NCI-H2107 (cell line): ENCODE measurements around the gene TYW3.

Experiments used
- DNase-seq: peaks from one replicate; lab custom pipeline; 2025; lab: John Stamatoyannopoulos, UW

The TYW3 gene, protein sequence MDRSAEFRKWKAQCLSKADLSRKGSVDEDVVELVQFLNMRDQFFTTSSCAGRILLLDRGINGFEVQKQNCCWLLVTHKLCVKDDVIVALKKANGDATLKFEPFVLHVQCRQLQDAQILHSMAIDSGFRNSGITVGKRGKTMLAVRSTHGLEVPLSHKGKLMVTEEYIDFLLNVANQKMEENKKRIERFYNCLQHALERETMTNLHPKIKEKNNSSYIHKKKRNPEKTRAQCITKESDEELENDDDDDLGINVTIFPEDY

DNA sequence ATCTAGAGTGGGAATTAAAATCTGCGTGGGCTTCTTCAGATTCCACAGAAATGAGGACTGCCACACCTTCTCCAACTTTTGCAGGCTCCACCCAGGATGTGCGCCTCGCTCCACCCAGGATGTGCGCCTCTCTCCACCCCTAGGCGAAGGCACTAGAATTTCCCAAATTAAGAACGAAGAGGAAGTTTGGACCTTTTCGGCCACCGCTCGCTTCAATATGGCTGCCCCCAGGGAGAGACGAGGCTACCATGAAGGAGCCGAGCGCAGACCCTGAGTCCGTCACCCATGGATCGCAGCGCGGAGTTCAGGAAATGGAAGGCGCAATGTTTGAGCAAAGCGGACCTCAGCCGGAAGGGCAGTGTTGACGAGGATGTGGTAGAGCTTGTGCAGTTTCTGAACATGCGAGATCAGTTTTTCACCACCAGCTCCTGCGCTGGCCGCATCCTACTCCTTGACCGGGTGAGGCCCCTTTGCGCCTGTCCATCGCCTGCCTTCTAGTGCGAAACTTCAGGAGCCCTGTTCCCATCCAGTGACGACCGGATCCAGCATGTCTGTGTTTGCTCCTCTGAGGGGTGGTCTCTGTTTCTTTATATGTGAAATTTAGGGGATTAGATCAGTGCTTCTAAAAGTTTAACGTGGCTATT, at the start of gene TYW3, which contains the start of gene CRYZ:
Gene TYW3, plus strand, starts transcription at position 193 of the 644 bp plus-strand sequence. Its CDS starts 93 bp downstream, at position 286.
Gene CRYZ, minus strand, starts transcription at position 91 of the 644 bp plus-strand sequence. CDS start 8,229 bp downstream, outside the sequence.
- peak; percentile 82 for DNase-seq

DNA sequence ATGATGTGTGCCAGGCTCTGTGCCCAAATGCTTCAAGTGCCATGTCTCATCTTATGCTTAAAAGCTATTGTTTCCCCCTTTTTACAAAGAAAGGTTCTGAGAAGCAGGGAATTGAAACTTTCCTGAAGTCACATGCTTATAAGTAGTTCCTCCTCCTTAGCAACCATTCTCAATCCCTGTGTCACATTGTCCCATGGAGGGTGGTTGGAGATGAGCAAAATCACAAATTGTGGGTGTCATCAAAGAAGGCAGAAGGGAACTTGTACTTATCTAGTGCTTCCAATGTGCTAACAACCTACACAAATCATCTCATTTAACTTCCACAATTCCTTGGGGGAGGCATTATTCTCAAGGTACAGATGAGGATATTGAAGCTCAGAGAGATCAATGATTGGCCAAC, 49.3 kb upstream of the TYW3 start:
- DNase-seq = no peak

DNA sequence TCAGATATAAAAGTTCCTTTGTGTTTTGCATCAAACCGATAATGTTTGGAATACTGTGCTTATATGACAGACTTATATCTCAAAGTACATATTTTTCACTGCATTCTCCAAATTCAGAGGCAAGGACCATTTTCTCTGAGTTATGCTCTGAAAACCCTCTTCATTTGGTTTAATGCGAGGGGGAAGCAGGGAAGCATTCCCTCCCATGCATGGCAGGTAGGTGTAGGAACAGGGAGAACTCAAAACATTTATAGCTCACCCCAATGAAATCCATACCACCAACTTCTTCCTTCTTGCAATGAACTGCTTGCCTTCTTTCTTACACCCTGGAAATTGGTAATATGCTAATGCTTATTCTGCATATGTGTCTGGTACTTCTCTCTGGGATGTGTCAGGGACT, 48.7 kb upstream of the TYW3 start:
- no peak for DNase-seq

DNA sequence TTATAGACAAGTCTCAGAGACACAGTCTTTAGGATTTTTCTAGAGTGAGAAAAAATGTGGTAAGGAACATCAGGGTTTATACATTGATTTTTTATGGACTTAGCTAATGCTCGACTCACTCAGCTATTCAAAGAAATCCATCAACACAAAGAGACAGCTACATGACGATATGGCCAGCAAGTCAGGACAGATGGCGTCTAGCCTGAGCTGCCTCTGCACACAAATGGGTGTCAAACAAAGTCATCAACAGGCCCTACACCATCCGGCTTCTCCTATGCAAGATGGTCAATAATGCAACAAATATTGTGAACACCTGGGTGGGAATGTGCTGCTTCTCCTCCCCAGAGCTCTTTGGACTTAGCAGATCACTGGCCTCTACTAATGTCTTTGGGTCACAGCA, 46.0 kb upstream of the TYW3 start:
- no peak for DNase-seq

DNA sequence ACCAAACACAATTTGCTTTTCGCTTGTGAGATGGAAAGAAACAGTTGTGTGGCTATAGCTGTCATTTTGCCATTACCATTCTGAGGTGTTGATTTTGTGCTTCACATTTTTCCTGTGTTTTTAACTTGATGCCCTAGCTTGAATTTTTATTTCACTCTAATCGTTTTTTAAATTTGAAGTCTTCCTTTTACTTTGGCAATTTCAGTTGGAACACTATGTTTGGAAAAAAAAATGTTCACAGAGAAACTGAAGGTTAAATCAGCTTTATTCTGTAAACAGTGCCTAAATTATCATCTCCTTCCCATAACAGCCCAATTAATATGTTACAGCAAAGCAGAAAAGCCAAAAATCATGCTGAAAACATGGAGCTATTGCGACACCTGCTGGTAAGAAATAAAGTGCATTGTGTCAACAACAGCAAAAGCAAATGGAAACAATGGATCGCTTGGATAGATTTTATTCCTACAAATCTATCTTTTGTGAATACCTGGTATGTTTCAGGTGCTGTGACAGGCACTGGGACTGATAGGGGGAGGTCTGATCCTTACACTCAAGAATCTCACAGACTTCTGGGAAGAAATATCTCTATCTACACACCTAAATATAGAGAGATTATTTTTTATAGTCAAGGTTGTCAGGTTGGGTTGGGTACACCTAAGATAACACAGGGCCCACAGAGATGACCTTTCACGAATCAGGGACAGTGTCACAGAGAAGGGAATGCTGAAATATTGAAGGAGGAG, 43.2 kb upstream of the TYW3 start:
- DNase-seq = peak; percentile 48

DNA sequence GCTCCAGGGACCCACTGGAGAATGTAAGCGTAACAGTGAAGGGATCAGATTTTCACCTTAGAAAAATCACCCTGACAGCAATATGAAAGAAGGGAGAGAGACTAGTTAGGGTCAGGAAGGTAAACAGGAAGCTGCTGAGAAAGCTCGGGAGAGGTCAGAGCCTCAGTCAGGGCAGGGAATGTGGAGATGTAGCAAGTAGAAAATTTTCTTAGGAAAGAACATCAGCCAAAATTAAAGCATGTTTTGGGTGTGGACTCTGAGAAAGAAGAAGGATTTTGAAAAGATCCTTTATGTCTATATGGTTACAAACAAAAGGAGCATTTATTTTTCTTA, 42.6 kb upstream of the TYW3 start:
- DNase-seq = no peak

DNA sequence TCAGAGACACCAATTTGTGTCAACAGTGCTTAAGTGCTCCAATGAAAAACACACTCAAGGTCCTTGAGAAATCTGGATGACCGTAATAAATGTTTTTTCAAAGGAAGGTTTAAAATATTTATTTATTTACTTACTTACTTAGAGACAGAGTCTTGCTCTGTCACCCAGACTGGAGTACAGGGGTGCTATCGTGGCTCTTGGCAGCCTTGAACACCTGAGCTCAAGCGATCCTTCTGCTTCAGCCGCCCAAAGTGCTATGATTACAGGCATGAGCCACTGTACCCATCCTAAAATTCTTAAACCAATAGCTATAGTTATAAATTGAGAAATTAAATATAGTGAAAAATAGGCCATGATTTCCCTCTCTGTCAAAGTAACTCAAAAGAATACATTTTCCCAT, 42.0 kb upstream of the TYW3 start:
- DNase-seq = no peak

DNA sequence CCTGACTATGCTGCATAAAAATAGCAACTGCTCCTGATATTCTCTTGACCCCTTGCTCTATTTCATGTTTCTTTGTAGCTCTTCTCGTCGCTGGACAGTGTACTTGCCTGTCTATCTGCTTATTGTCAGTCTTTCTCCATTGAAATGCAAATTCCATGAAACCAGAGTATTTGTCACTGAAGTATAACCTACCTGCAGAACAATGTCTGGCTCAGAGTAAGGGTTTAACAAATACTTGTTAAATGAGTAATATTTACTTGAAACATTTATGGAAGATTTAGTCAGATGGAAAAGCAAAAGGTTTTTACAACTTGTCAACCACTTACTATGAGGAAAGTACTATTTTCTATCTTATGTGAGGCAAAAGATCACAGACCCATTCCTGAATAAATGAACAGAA, 39.5 kb upstream of the TYW3 start:
- DNase-seq = no peak

DNA sequence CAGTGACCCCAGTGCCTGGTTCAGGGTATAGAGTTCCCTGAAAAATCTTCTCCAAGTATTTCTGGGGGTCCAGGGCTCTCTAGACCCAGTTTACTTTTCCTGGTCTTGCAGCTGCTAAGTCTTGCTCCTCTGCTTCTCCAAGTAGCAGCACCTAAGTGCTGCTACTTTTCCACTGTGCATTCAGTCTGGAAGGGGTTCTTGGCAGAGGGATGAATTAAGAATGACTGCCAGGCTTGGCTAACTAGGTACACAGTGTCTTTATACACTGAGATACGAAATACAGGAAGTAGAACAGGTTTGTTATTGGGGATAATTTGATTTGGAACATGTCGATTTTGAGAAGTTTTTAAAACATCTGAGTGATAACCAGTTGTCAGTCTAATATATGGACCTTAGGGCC, 35.1 kb upstream of the TYW3 start:
- DNase-seq = no peak

DNA sequence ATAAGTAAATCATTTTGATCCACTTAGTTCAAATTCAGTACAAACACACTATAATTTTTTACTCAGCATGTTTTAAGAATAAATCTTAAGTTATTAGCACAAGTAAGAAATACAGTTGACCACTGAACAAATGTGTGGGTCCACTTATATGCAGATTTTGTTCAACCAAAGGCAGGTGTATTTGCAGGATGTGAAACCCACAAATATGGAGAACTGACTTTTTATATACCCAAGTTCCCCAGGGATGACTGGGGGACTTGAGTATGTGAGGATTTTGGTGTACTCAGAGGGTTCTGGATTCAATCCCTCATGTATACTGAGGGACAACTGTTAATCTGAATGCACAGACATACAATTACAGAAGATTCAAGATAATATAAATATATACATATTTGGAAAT, 33.6 kb upstream of the TYW3 start:
- no peak for DNase-seq

DNA sequence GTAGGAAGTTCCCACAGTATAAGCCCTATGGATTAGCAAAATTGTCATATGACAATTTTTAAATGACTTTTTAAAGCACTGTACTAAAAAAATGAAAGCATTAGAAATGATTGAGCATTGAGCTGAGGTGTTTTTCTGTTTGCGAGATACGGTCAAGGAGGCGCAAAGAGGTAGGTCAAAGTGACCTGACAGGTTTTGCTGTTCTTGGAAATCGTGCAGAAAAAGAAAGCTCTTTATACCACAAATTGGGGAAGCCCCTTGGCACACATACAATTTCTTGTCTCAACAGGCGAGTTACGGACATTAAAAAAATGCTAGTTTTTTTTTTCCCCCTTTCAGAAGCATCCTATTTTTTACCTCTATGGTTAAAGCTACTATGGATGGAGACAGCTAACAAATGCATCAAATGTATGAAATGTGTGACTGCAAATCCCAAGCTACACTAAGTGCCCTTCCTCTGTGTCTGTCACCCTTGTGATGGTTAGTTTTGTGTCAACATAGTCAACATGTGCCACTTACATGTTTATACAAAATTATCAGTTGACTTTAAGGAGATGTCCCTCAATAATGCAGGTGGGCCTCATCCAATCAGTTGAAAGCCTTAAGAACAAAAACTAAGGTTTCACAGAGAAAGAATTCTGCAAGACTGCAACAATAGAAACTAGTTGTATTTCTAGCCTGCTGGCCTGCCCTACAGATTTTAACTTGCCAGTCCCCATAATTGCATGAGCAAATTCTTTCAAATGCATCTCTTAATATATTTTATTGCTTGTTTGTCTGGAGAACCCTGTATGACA, 29.4 kb upstream of the TYW3 start:
- DNase-seq = no peak

DNA sequence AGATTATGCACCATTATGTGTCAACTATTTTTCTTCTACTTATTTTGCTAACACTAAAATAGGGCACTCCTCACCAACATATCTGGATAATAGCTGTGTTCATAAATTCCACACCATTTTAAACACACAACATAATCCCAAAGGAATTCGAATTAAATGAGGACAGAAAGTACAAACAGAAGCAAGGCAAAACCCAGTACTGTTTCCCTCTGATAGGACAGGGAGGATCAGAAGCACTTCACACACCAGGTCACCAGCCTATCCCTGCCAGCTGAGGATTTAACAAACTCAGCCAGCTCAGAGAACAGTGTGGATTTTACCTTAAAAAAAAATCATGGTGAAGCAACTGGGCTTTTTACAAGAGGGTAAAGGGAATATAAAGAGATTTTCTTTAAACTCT, 20.1 kb upstream of the TYW3 start:
- DNase-seq = no peak

DNA sequence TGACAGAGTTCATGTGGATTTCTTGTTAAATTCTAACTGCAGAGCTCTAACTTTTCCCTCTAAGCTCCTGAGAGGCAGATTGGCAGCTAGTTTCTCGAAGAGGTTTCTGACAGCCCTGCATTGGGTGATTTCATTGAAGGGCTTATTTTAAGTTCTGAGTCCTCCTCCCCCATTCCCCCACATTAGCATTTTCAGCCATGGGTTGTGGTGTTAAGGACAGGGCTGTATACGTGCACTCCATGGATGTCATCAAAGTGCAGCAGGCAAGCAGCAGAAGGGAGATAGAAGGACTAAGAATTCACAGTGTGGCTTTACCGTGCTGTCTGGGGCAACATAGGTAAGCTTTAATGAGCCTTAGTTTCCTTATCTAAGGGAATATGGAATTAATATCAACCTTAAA, 19.1 kb upstream of the TYW3 start:
- no peak for DNase-seq

DNA sequence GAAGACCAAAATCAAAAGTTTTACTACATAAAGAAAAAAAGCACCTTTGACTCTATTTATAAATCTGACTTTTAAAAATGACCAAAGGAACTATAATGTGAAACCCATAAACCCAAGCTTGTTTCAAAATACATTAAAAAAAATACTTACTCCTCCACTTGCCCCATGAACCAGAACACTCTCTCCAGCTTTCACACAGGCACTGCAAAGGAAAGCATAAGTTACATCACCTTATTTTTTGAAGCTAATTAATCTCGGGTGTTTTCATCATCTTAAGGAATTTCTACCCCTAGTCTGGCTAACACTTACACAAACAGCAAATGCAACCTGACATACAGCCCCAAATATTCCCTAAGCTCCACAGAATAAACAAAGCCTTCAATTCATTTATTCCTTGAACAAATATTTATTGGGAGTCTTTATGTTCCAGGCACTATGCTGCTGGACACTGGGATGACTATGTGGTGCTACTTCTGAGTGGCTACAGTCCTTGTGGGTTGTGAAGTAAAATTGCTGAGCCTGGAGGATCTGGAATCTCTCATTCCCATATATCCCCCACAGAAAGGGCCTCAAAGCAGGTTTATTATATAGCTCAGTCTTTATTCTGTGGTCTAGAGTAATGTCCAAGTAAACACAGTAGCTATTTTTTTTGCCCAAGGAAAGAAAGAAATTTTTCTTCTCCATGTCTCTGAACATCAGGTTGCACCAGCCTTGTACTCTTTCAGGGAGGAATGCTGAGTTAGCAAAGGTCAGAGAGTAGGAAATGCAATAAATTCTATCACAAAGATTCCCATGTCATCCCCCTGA, 18.3 kb upstream of the TYW3 start:
- no peak for DNase-seq

DNA sequence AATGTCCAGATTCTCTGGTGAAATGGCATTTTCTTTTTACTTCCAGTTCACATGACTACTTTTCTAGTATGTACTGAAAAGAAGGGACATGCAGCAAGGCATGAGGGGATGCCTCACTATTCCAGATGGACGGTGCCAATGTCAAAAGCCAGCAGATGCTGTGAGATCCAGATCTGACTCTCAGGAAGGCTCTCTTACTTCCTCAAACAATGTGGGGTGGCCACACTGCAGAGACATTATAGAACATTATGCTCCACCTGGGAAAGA, 17.8 kb upstream of the TYW3 start:
- no peak for DNase-seq

DNA sequence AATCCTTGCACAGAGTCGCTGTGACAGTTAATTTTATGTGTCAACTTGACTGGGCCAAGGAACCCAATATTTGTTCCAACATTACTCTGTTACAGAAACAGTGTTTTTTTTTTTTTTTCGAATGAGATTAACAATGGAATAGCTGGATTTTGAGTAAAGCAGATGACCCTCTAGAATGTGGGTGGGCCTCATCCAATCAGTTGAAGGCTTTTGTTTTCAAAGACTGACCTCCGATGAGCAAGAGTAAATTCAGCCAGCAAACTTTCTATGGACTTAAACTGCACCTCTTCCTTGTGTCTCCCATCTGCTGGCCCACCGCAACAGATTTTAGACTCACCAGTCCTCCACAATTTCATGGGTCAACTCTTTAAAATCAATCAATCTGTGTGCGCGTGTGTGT, 17.1 kb upstream of the TYW3 start:
- DNase-seq = no peak

DNA sequence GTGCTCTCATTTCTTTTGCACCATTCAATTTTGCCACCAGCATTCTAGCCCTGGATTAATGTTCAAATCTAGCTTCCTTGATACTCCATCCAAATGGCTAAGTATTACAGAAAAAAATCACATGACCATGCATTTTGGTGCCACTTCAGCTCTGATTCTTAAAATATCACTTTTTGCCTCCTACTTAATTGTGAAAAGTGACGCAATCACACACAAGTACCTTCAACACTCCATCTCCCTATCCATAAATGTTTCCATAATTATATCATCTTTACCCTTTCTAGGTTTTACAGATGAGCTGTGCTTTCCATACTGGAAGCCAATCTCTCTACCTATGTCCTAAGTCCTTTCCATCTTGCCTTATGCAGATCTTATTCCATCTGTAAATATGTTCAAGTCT, 16.1 kb upstream of the TYW3 start:
- no peak for DNase-seq

DNA sequence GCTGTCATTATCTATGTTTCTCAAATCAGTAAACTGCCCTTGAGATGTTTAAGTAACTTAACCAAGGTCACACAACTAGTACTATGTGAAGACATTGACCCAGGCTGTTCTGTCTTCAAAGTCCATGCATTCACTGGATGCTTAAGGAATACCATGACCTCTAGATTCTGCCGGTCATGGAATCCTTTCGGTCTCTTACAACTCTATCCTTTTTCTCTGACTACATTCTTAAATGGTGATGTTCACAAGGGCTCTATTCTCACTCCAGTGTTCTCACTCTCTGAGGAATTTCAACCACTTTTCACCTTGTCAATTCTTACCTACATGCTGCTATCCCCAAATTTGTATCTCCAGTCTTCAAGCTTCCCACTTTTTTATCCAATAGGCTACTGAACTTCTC, 15.3 kb upstream of the TYW3 start:
- DNase-seq = no peak

DNA sequence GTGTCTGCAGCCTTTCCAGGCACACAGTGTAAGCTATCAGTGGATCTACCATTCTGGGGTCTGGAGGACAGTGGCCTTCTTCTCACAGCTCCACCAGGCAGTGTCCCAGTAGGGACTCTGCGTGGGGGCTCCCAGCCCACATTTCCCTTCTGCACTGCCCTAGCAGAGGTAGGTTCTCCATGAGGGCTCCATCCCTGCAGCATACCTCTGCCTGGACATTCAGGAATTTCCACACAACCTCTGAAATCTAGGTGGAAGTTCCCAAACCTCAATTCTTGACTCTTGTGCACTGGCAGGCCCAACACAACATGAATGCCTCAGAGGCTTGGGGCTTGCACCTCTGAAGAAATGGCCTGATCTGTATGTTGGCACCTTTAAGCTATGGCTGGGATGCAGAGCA, 6.9 kb upstream of the TYW3 start:
- DNase-seq = no peak

DNA sequence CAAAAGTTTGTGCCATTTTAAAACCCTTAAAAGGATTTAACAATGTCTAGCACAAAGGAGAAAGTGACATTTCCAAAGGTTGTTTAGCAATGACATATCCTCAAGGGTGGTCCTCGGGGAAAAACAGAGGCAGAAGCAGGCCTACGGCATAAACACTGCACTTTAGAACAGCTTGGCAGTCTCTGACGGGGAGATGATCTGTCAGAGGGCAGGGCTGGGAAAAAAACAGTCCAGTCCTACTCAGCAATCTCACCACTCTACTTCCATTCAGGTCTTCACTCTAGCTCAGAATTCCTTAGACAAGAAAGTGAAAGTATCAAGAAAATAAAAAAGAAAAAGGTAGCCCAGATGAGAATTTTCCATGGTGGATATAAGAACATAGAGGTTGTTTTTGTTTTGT, 4.2 kb upstream of the TYW3 start:
- DNase-seq = no peak

DNA sequence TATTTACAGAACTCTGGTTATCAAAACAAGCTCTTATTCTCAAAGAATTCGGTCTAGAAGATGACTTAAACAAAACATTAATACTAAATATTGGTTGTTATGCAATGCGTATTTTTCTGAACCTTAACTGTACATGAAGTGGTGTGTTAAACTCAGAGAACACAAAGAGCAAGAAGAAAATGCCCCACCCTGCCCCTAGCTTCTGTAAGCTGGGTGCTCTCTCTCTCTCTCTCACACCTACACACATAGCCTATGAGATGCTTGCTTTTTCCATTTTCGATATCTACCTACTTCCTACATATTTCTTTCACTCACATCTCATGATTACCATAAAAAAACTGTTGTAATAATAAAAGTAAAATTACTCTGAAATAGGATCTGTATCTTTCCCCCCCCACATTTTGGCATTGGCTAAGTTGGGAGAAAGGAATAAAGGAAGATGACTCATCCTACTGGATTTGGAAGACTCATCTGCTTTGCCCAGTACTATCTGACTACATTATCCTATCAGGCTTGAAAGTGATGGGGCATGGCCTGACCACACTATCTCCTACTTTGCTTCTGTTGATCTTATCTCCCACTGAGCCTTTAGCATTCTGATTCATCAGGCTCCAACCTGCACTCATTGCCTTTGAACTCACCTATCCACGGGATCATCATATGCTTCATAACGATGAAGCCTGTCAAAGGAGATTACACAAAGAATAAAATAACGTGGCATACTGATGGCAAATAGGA, 3.0 kb upstream of the TYW3 start:
- no peak for DNase-seq
